ENCODE measurements around the gene SCN2A.
A peak's percentile ranks its signal among the peaks of the same experiment; 100 is the strongest.
"Not testable (repeated sequence)": the region's sequence is repeated elsewhere in the genome, so short reads cannot be mapped to it uniquely, and the experiment has no call there.

SCN2A gene

GRCh38 chr2:165373278-165374010 is 134.2 kb downstream of the SCN2A start:
- H3K9me3 Mint-ChIP-seq = no peaks in the 10 kb centered on the region
- peaks cover 14% of the 10 kb centered on the region for H3K4me1 Mint-ChIP-seq
- no peaks in the 10 kb centered on the region for H3K36me3 Mint-ChIP-seq (ENCODE audit: low read depth)
- no peak overlapping the region for H3K4me3 Mint-ChIP-seq
- no peaks in the 10 kb centered on the region for H3K27me3 Mint-ChIP-seq (ENCODE audit: low read depth, poor library complexity)
- peak overlapping the region; percentile 21 for H3K27ac Mint-ChIP-seq
- no peak for DNase-seq
- TF ChIP-seq, protein P1, sequence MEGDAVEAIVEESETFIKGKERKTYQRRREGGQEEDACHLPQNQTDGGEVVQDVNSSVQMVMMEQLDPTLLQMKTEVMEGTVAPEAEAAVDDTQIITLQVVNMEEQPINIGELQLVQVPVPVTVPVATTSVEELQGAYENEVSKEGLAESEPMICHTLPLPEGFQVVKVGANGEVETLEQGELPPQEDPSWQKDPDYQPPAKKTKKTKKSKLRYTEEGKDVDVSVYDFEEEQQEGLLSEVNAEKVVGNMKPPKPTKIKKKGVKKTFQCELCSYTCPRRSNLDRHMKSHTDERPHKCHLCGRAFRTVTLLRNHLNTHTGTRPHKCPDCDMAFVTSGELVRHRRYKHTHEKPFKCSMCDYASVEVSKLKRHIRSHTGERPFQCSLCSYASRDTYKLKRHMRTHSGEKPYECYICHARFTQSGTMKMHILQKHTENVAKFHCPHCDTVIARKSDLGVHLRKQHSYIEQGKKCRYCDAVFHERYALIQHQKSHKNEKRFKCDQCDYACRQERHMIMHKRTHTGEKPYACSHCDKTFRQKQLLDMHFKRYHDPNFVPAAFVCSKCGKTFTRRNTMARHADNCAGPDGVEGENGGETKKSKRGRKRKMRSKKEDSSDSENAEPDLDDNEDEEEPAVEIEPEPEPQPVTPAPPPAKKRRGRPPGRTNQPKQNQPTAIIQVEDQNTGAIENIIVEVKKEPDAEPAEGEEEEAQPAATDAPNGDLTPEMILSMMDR (IDR thresholded peaks at IDR 0.05) = no peak

DNA sequence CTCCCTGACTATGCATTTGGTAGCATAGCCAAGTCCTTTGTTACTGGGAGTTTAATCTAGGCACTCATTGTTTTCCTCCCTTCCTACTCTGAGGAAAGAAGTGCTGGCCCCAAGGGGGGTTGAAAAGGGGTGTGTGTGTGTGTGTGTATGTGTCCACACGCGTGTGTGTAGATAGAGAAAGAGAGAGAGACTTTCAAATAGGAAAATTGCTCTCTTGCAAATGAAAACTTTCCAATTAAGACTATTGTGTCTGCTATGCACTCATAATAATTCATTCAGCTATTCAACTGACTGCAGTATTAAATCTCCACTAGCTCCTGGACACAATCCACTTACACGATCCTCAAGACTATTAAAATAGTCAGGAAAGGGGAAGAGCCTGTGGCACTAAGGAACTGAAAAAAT is 137.4 kb downstream of the SCN2A start:
- Mint-ChIP-seq H3K9me3 (no peaks in the 10 kb centered on the region), H3K4me1 (peaks cover 10% of the 10 kb centered on the region), H3K4me3 (no peak overlapping the region), H3K27me3 (ENCODE audit: low read depth, poor library complexity) (no peaks in the 10 kb centered on the region), H3K36me3 (ENCODE audit: low read depth) (no peaks in the 10 kb centered on the region), H3K27ac (no peak overlapping the region)
- no peak for DNase-seq
- TF ChIP-seq, protein P1 (IDR thresholded peaks at IDR 0.05) = no peak

GRCh38 chr2:165382362-165382761 is 143.1 kb downstream of the SCN2A start:
- no peak overlapping the region for H3K4me3 Mint-ChIP-seq
- H3K27ac Mint-ChIP-seq = no peak overlapping the region
- DNase-seq = no peak
- H3K4me1 Mint-ChIP-seq = no peaks in the 10 kb centered on the region
- no peaks in the 10 kb centered on the region for H3K27me3 Mint-ChIP-seq (ENCODE audit: low read depth, poor library complexity)
- H3K9me3 Mint-ChIP-seq = no peaks in the 10 kb centered on the region
- H3K36me3 Mint-ChIP-seq (ENCODE audit: low read depth) = no peaks in the 10 kb centered on the region
- TF ChIP-seq, protein P1 (IDR thresholded peaks at IDR 0.05) = no peak

DNA sequence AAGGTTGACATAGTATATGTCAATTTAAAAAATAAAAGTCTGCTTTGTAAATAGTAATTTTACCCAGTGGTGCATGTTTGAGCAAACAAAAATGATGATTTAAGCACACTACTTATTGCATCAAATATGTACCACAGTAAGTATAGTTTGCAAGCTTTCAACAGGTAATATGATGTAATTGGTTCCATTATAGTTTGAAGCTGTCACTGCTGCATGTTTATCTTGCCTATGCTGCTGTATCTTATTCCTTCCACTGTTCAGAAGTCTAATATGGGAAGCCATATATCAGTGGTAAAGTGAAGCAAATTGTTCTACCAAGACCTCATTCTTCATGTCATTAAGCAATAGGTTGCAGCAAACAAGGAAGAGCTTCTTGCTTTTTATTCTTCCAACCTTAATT is 151.7 kb downstream of the SCN2A start:
- TF ChIP-seq, protein P1 (IDR thresholded peaks at IDR 0.05) = no peak
- H3K36me3 Mint-ChIP-seq (ENCODE audit: low read depth) = no peaks in the 10 kb centered on the region
- no peaks in the 10 kb centered on the region for H3K27me3 Mint-ChIP-seq (ENCODE audit: low read depth, poor library complexity)
- H3K27ac Mint-ChIP-seq = no peak overlapping the region
- no peaks in the 10 kb centered on the region for H3K9me3 Mint-ChIP-seq
- no peak for DNase-seq
- no peak overlapping the region for H3K4me3 Mint-ChIP-seq
- H3K4me1 Mint-ChIP-seq = no peaks in the 10 kb centered on the region

DNA sequence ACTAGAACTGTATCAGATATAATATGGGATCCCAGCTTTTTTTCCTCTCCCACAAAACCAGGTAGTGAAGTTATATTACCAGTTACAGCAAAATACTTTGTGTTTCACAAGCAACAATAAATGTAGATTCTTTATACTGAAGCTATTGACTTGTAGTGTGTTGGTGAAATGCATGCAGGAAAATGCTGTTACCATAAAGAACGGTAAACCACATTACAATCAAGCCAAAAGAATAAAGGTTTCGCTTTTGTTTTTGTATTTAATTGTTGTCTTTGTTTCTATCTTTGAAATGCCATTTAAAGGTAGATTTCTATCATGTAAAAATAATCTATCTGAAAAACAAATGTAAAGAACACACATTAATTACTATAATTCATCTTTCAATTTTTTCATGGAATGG is 152.6 kb downstream of the SCN2A start:
- H3K27ac Mint-ChIP-seq = no peak overlapping the region
- no peaks in the 10 kb centered on the region for H3K4me1 Mint-ChIP-seq
- no peak for DNase-seq
- no peaks in the 10 kb centered on the region for H3K36me3 Mint-ChIP-seq (ENCODE audit: low read depth)
- TF ChIP-seq, protein P1 (IDR thresholded peaks at IDR 0.05) = no peak
- H3K4me3 Mint-ChIP-seq = no peak overlapping the region
- no peaks in the 10 kb centered on the region for H3K27me3 Mint-ChIP-seq (ENCODE audit: low read depth, poor library complexity)
- no peaks in the 10 kb centered on the region for H3K9me3 Mint-ChIP-seq

DNA sequence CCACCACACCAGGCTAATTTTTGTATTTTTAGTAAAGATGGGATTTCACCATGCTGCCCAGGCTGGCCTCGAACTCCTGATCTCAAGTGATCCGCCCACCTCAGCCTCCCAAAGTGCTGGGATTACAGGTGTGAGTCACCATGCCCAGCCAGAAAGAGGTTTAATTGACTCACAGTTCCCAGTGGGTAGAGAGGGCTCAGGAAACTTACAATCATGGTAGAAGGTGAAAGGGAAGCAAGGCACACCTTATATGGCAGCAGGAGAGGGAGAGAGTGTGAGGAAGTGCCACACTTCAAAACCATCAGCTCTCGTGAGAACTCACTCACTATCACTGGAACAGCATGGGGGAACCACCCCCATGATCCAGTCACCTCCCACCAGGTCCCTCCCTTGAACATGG is 159.4 kb downstream of the SCN2A start:
- H3K36me3 Mint-ChIP-seq (ENCODE audit: low read depth); H3K27me3 Mint-ChIP-seq (ENCODE audit: low read depth, poor library complexity); H3K4me3 Mint-ChIP-seq; DNase-seq; H3K9me3 Mint-ChIP-seq: not testable (repeated sequence)
- Mint-ChIP-seq H3K27ac (peak overlapping the region; percentile 27), H3K4me1 (peaks cover 20% of the 10 kb centered on the region)

Measured in nephron progenitor cell (in vitro differentiated cells).